Measurements from ENCODE around the gene RPS6KL1.

Gene RPS6KL1, protein sequence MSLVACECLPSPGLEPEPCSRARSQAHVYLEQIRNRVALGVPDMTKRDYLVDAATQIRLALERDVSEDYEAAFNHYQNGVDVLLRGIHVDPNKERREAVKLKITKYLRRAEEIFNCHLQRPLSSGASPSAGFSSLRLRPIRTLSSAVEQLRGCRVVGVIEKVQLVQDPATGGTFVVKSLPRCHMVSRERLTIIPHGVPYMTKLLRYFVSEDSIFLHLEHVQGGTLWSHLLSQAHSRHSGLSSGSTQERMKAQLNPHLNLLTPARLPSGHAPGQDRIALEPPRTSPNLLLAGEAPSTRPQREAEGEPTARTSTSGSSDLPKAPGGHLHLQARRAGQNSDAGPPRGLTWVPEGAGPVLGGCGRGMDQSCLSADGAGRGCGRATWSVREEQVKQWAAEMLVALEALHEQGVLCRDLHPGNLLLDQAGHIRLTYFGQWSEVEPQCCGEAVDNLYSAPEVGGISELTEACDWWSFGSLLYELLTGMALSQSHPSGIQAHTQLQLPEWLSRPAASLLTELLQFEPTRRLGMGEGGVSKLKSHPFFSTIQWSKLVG

GRCh38 chr14:74922752-74923401 is at the start of gene RPS6KL1:
Gene RPS6KL1 (minus strand): TSS chr14:74923260. CDS start chr14:74921541, 1,719 bp downstream.
- peak; percentile 22 to 57 for DNase-seq (ENCODE audit: low read depth in 1 of 2, low spot score in 1 of 2)

DNA sequence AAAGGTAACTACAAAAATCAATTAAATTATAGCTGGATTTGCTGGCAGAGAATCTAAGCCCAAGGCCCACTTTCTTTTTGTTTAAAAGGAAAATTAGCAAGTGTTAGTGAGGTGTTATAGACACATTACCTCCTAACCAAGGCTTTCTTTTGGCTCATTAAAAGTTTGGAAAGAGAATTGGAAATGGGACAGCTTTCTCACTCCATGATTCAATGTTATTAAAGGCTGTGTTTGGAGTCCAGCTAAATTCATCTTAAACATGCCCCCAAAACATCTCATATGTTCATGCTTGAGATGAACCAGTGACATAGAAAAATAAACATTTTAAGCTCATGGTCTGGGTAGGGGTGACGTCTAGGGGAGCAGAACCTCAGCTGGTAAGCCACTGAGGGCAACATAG is 45.8 kb upstream of the RPS6KL1 start:
- DNase-seq (ENCODE audit: low read depth in 1 of 2, low spot score in 1 of 2) = no peak

GRCh38 chr14:74965486-74966153 is 42.6 kb upstream of the RPS6KL1 start:
- no peak for DNase-seq (ENCODE audit: low read depth in 1 of 2, low spot score in 1 of 2)

GRCh38 chr14:74964787-74965485 is 41.9 kb upstream of the RPS6KL1 start:
- DNase-seq (ENCODE audit: low read depth in 1 of 2, low spot score in 1 of 2) = no peak

DNA sequence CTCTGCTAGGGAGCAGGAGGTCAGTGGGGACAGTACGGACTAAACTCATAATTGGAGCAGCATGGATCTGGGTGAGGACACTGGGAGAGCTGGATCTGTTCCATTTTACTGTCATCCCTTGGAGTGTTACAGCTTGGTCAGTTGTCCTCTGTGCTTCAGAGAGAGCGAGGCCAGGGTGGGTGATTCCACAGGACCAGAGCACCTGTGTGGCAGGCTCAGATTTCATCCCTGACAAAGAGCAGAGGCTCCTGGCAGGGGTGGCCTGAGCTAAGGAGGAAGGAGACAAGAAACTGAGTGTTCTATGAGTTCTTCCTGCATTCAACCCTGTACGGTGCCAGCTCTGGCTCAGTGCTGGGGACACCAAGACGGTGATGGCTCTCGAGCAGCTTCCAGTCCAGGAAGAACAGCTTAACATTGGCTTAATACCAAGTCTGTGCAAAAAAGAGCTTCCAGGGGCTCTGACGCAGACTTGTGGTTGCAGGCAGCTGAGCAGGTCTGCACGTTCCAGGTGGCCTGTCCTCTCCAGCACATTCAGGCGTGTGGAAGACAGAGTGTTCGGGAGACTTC is 40.7 kb upstream of the RPS6KL1 start:
- DNase-seq (ENCODE audit: low read depth in 1 of 2, low spot score in 1 of 2) = no peak

DNA sequence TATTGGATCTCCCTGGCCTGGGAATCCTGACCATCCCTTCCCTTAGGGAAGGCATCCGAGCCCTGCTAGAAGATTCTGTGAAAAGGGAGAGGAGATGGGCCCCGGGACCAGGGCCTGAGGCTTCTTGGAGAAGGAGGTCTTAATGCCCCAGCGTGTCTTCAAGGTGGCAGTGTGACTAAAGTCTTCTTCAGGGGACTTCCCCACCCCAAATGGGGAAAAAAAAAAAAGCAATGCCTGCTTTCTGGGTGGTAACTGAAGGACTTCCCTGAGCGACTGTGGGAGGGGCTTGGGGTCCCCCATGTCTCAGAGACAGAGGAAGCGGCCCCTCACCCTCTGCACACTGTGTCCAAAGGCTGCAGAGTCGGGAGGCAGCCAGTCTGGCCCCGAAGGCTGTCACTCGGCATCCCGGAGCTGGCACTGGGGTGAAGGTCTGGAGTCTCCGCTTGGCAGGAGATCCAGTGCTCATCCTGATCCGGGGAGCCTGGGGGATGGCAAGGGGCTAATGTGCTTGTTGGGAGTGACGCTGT is 40.2 kb upstream of the RPS6KL1 start:
- no peak for DNase-seq (ENCODE audit: low read depth in 1 of 2, low spot score in 1 of 2)

- DNase-seq (ENCODE audit: low read depth in 1 of 2, low spot score in 1 of 2) = no peak
Measured at GRCh38 chr14:74962493-74962892, 39.4 kb upstream of the RPS6KL1 start.

DNA sequence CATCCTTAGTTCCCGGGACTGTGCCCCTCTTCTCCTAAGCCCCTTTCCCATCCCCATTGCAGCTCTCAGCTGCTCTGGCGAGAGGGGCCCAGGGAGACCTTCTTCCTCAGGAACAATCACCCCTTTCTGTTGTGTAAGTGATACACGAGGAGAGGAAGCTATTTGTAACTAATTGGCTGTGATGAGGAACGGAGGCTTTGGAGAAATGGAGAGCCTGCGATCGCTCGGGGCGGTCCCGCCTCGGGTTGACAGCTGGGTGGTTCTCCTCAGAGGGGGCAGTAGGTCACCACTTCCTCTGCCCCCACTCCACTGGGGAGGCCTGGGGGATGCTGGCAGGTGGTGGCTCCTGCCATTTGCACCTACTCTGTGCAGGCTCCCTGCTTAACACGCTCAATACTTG is 39.0 kb upstream of the RPS6KL1 start:
- no peak for DNase-seq (ENCODE audit: low read depth in 1 of 2, low spot score in 1 of 2)

GRCh38 chr14:74961238-74961911 is 38.3 kb upstream of the RPS6KL1 start:
- DNase-seq (ENCODE audit: low read depth in 1 of 2, low spot score in 1 of 2) = no peak

GRCh38 chr14:74960736-74961135 is 37.7 kb upstream of the RPS6KL1 start:
- DNase-seq (ENCODE audit: low read depth in 1 of 2, low spot score in 1 of 2) = no peak

- no peak for DNase-seq (ENCODE audit: low read depth in 1 of 2, low spot score in 1 of 2)
Measured at GRCh38 chr14:74959596-74960180, 36.6 kb upstream of the RPS6KL1 start.

DNA sequence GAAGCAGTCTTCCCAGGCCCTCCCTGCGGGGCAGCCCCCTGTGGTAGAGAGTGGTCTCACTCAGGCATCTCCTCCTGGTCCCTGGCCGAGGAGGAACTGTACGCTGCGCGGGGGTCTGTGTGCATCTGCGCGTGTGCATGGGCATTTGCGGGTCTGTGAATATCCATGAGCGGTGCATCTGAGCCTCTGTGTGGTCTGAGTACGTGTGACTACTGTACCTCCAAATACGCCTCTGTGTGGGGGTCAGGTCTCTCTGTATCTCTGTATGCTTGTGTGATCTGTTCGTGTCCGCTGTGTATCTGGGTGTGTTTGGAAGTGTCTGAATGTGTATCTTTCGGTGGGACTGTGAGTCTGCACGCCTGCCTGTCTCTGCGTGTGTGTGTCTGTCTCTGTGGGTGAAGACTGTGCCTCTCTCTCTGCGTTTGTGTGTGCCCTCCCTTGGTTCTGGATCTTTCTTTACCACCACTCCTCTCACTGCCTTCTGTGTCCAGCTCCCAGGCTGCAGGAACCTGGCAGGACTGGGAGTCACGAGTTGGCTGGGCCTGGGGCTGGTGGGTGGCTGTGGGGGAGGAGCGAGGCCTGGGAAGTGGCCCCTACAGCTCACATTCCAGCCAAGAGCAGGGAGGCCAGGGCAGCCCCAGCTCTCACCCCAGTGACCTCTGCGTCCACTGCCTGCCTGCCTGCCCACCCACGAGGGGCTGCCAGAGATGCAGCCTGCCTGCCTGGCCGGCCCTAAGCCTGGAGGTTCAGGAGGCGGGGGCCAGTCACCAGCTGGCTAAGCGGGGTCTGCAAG is 33.4 kb upstream of the RPS6KL1 start:
- no peak for DNase-seq (ENCODE audit: low read depth in 1 of 2, low spot score in 1 of 2)

DNA sequence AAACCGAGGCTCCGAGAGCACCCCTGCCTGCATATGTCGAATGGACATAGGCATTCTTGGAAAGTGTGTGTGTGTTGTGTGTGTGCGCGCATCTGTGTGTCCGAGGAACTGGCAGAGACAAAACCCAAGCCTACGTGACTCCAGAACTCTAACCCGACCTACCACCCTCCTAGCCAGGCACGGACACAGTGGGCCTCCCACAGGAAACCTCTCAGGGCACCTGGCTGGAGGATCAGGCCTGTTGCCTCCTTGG is 32.9 kb upstream of the RPS6KL1 start:
- DNase-seq (ENCODE audit: low read depth in 1 of 2, low spot score in 1 of 2) = no peak

DNA sequence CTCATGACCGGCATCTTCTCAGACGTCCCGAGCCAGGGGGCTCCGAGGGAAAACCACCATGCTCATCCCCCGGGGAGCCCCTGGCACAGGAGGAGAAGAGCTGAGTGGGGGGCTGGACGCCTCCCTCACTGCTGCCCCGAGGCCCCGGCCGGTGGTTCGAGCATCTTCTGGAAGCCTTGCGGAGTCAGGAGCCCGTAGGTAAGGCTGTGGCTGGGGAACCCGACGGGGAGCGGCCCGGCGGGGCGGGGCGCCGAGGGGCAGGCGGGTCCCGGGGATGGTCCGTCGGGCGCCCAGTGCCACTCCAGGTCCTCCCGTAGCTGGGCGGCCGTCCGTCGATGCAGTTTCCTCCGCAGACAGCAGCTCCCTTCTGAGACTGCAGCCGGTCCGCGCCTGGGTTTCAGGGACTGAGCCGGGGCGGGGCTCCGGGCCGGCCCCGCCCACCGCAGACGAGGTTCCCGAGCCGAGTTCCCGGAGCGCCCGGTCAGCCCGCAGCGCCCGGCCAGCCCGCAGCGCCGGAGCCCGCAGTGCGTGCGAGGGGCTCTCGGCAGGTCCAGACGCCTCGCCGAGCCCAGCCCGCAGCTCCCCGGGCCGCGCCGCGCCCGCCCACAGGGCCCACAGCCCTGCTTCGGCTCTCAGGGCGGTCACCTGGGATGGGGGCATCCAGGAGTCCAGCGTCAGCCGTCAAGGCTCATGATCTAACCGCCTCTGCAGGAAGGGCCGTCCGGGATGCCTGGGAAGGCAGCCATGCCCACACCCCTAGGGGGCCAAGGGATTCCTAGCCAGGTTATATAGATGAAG is 32.4 kb upstream of the RPS6KL1 start, which contains the start of gene PGF:
PGF (minus strand) TSS at position 369 of the 798 bp plus-strand sequence; CDS start at position 14, 355 bp downstream.
- DNase-seq (ENCODE audit: low read depth in 1 of 2, low spot score in 1 of 2) = no peak

- DNase-seq (ENCODE audit: low read depth in 1 of 2, low spot score in 1 of 2) = no peak
Measured at GRCh38 chr14:74954947-74955228, 31.8 kb upstream of the RPS6KL1 start.

- no peak for DNase-seq (ENCODE audit: low read depth in 1 of 2, low spot score in 1 of 2)
Measured at GRCh38 chr14:74954232-74954946, 31.3 kb upstream of the RPS6KL1 start.

GRCh38 chr14:74953686-74954085 is 30.6 kb upstream of the RPS6KL1 start:
- DNase-seq (ENCODE audit: low read depth in 1 of 2, low spot score in 1 of 2) = no peak
